ENCODE measurements around the gene MRPS18C. TPM values are rescaled to one million over a fixed set of nuclear protein-coding genes. Genes with fewer than 3 reads are reported as not detected.

The MRPS18C gene
- total RNA-seq, 1 experiment from 2014 or later: 85.4 TPM

GRCh38 chr4:83440899-83441298 lies 15.0 kb upstream of the MRPS18C start:
- H3K14ac ChIP-seq (ENCODE audit: insufficient read depth, low read length): no peak overlapping the region
- no peaks in the 10 kb centered on the region for H3K27me3 ChIP-seq (ENCODE audit: insufficient read depth, low read length)
- H3K4me1 ChIP-seq (ENCODE audit: insufficient read depth, low read length): no peaks in the 10 kb centered on the region
- H3K4me1 Mint-ChIP-seq: no peaks in the 10 kb centered on the region
- H3K18ac ChIP-seq (ENCODE audit: insufficient read length, low read depth, low read length): no peak overlapping the region
- H3K4me3 Mint-ChIP-seq: no peak overlapping the region
- WGBS (ENCODE audit: extremely low coverage, insufficient read length, low lambda C conversion rate): no CpG with 5 or more reads among the region's 3 CpGs
- no peak overlapping the region for H2AFZ ChIP-seq (ENCODE audit: low read length)
- no peaks in the 10 kb centered on the region for H3K27me3 Mint-ChIP-seq (ENCODE audit: low read depth)
- no peak overlapping the region for H3K4me2 ChIP-seq (ENCODE audit: insufficient read depth, insufficient read length, low read length)
- no peaks in the 10 kb centered on the region for H3K9me3 ChIP-seq (ENCODE audit: control insufficient read depth, low read depth, low read length)
- H3K36me3 Mint-ChIP-seq (ENCODE audit: insufficient read depth in 1 of 3, low read depth in 3 of 3): peaks cover 0 to 8% (median 0%) of the 10 kb centered on the region in 3 experiments; a peak in 2 of 7 replicates
- no peak overlapping the region for H2BK20ac ChIP-seq (ENCODE audit: low read depth, low read length, poor library complexity, severe bottlenecking)
- no peak for DNase-seq
- H3K27ac ChIP-seq (ENCODE audit: insufficient read length, low read depth, low read length): no peak overlapping the region
- H2BK5ac ChIP-seq (ENCODE audit: insufficient read length, low read length): no peak overlapping the region
- H3K4ac ChIP-seq (ENCODE audit: low read depth, low read length): no peak overlapping the region
- no peak overlapping the region for H3T11ph ChIP-seq (ENCODE audit: low read length)
- no peak overlapping the region for H2BK120ac ChIP-seq (ENCODE audit: low read depth, low read length, poor library complexity, severe bottlenecking)
- no peak overlapping the region for H4K8ac ChIP-seq (replicated peaks; ENCODE audit: insufficient read length, low read depth, low read length)
- H3K79me2 ChIP-seq (ENCODE audit: insufficient read depth, low read length): no peaks in the 10 kb centered on the region
- no peak overlapping the region for H3K27ac Mint-ChIP-seq
- H3K9me3 Mint-ChIP-seq: no peaks in the 10 kb centered on the region
- H2AK5ac ChIP-seq (ENCODE audit: insufficient read length, low read length): no peak overlapping the region
- H2BK15ac ChIP-seq (ENCODE audit: low read depth, low read length): no peak overlapping the region
- H4K5ac ChIP-seq (ENCODE audit: insufficient read length, low read depth, low read length): no peak overlapping the region
- no peak for TF ChIP-seq CTCF (conservative IDR thresholded peaks at IDR 0.05)
- no peak overlapping the region for H2BK12ac ChIP-seq (ENCODE audit: insufficient read length, low read depth, low read length)
- no peak overlapping the region for H3K23ac ChIP-seq (ENCODE audit: insufficient read length, low read depth, low read length)
- no peak overlapping the region for H3K56ac ChIP-seq (ENCODE audit: insufficient read length, low read depth, low read length)
- H3K79me1 ChIP-seq (ENCODE audit: insufficient read depth, low read depth, low read length, poor library complexity, severe bottlenecking): no peaks in the 10 kb centered on the region
- H3K23me2 ChIP-seq (ENCODE audit: insufficient read length, low read depth, low read length, poor library complexity, severe bottlenecking): no peaks in the 10 kb centered on the region
- no peaks in the 10 kb centered on the region for H4K20me1 ChIP-seq (ENCODE audit: control insufficient read depth, insufficient read depth, insufficient read length)
- no peak overlapping the region for H3K9ac ChIP-seq (ENCODE audit: extremely low read depth, insufficient read length, low read length)
- H4K91ac ChIP-seq (ENCODE audit: insufficient read length, low read depth, low read length): no peak overlapping the region

Data from H9 (cell line).